Tongue (tissue), 2 donors: ENCODE measurements around the gene CCSER1. TPM values are rescaled to one million over a fixed set of nuclear protein-coding genes. Genes with fewer than 3 reads are reported as not detected.

ENCODE experiments used
- DNase-seq: peaks from one replicate; pipeline ENCODE4 v3.0.0-alpha.2; 2015
- total RNA-seq: library from RNA; depleted of rRNA; stranded (reverse); fragments of >200 nt; gene quantifications from one replicate; pipeline ENCODE4 v1.2.3, GENCODE V29; 2014

Gene CCSER1
- total RNA-seq, 1 donor from 2014 or later, result 19.9 TPM

DNA sequence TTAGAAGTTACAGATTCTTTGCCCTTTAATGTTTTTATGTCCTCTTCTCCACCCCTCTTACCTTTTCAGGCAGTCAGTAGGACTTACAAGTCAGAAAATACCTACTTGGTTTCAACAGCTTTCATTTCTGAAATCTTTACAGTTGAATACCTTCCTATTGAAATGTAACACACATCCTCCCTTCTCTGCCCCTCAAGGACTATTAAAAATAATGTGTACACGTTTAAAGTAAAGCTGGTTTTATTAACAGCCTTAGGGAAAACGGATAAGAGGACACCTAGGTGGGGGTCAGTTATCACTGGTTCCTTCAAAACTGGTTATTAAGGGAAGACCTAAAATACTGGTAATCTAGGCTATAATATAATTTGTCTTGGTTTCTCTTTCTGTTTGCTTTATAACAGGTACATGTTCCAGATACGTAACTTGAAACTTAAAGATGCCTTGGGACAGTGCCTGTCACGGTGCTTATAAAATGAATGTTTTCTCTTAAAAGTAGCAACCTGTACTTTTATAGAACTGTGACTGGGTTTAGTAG lies 1.8 kb downstream of the CCSER1 start:
- no peak for DNase-seq

GRCh38 chr4:90130076-90130475 lies 2.9 kb downstream of the CCSER1 start:
- no peak for DNase-seq

GRCh38 chr4:90137555-90137954 lies 10.4 kb downstream of the CCSER1 start:
- DNase-seq, result no peak

GRCh38 chr4:90142081-90142480 lies 14.9 kb downstream of the CCSER1 start:
- peak; percentile 66 for DNase-seq

- no peak for DNase-seq
Measured at GRCh38 chr4:90145319-90145718, 18.1 kb downstream of the CCSER1 start.

GRCh38 chr4:90146306-90146705 lies 19.1 kb downstream of the CCSER1 start:
- no peak for DNase-seq

GRCh38 chr4:90148574-90149148 lies 21.5 kb downstream of the CCSER1 start:
- DNase-seq, result no peak

DNA sequence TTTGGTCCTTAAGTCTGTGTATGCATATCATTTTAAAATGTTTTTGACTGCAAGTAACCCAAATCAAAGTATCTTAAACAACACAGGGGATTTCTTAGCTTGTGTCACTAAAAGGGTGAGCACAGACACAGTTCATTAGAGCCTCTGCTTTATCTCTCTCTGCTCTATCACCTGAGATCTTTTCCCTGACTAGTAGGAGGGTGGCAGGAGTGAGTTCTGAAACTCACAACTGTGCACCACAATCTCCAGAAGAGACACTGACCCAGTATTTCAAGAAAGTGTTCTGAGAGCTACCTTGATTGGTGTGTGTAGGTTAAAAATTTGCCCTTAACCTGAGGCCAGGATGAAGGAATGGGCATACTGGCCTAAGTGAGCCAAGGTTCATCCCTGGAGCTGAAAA lies 24.8 kb downstream of the CCSER1 start:
- no peak for DNase-seq

DNA sequence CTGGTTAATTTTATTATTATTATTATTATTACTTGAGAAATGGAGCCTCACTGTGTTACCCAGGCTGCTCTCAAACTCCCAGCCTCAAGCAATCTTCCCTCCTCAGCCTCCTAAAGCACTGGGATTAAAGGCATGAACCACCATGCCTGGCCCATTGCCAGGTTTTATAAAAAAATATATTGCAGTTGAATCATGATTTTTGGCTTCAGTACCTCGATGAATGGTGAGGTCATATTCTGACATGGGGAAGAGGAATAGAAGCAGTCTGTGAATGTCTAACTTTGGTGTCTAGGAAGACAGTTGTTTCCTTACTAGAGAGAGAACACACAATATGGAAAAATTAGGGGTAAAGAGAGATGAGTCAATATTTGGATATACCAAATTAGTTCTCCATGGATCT lies 32.0 kb downstream of the CCSER1 start:
- DNase-seq, result no peak

DNA sequence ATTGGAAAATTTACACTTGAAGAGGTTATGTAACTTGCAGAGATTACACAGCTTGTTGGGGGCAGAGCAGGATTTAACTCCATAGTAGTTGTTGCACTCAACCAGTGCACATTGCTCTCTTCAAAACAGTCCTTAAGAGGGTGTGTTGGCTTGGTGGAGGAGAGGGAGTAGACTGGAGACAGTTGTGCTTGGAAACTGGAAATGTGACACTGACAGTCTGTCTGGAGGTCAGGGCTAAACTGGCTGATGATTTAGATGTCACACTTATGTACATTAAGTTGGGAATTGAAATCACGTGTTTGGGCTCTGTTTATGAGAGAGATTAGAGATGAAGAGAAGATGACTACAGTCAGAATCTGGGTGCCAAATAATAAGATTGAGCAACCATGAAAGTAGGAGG lies 32.9 kb downstream of the CCSER1 start:
- DNase-seq, result no peak

DNA sequence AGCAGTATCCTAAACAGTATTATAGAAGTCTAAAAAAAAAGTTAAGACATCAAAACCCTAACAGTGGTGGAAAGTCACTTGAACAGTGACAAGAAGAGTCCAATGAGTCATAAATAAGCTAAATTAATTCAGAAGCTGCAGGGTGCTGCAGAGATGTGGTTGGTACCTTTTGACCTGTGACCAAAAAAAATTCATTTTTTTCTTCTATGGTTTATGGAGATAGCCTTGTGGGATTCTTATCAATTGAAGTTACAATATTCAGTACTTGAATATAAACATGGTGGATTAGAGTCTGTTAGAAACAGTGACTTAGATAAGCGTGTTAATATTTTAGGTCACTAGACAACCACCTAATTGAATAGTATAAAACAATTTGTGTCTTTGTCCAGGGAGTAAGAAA lies 35.4 kb downstream of the CCSER1 start:
- no peak for DNase-seq

DNA sequence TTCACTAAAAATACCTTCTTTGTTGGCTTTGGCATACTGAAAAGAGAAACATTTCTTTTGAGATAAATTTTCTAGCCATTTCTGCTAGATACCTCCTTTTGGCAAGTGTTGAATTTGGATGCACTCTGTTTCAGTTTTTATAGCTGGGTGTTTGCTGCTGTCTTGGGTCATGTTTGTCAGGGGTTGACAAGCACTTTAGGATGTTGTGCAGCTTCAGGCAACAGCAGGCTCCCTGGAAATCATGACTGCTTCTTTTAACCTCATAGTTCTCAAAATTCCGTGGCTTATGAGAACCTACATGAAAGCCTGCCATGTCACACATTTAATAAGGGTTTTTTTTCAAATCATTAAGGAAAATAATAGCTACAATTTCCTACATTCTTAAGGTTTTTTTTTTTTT lies 36.7 kb downstream of the CCSER1 start:
- DNase-seq, result no peak

GRCh38 chr4:90165883-90166282 lies 38.7 kb downstream of the CCSER1 start:
- no peak for DNase-seq

- peak; percentile 8 for DNase-seq
Measured at GRCh38 chr4:90171491-90171890, 44.3 kb downstream of the CCSER1 start.

GRCh38 chr4:90174621-90175023 lies 47.4 kb downstream of the CCSER1 start:
- no peak for DNase-seq

GRCh38 chr4:90181644-90182043 lies 54.5 kb downstream of the CCSER1 start:
- no peak for DNase-seq

DNA sequence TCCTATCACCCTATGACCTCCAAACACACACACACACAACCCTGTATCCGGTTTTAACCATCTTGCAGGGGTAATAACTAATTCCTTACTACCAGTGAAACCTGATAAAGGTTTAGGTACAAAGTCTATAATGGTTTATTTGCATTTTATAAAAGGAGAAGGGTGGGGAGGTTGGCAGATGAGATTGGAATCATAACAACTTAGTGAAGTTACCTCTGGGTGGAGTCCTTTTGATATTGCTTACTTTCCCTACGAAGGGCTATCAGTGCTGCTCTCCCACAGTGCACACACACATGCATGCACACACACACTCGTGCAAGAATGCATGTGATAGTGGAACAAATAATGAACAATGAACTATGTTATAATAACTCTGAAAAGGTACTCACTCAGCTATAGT lies 56.1 kb downstream of the CCSER1 start:
- no peak for DNase-seq

DNA sequence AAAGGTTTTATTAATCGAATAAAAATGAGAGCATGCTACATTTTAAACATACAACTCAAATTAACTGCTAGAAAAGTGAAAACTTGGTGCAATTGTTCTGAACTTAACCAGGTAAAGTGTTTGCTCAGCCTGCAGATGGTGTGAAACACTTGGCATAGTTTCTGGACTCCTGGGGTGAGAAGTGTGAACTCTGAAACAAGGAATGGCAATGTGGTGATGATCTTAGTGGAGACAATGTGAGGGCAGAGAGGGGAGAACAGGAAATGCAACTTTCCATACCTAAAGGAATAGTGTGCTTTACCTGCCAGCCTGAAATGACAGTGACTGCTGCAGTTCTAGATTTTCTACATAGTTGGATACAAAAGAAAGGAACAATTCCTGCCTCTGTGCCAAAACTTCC lies 57.4 kb downstream of the CCSER1 start:
- peak; percentile 1 for DNase-seq

DNA sequence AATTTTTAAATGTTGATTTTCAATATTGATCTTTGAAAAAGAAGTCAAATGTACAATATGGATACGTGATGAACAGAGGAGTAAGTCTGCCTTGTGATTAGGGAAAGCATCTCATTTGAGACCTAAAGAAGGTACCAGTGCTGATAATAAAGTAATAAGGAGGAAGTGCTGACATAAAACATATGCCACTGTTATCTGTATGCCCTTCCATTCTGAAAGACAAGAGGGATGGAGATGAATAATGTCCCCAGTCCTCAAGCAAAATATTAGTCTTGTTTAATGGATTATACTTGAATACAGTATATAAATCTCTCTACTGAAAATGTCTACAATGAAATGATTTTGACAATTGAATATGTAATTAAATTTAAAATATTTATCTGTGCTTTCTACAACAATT lies 58.2 kb downstream of the CCSER1 start:
- DNase-seq, result no peak

DNA sequence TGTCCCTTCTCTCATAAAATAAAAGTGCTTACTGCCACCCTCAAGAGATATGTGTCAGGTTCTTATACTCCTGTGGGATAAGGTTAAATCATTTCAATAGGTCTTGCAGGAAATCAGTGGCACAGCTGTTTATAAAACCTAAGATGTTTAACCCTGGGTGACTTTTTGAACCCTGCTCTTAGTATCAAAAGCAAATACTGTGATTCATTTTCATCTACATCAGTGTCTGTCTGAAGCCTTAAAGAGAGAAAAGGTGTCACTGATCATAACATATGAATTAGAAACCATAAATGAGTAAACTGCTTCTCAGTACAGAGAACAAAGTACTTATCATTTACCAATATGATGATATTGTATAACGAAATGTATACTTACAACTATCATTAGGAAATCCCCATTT lies 59.0 kb downstream of the CCSER1 start:
- DNase-seq, result no peak

GRCh38 chr4:90187148-90187884 lies 60.1 kb downstream of the CCSER1 start:
- no peak for DNase-seq

DNA sequence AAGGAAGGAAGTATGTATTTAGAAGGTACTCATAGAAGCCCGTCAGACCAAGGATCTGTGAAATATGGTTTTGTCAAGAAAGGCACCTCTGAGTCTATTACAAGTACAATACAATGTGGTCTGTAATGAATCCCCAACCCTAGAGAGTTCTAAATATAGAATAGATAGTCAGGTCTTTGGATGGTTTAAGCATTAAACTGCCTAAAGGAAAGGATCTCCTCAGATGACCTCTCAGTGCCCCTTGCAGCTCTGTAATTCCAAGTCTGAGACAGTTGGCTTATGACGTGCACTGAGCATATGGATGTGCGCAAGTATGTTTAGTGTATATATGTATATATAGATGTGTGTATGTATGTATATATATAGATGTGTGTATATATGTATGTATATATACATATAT lies 62.0 kb downstream of the CCSER1 start:
- DNase-seq, result no peak

DNA sequence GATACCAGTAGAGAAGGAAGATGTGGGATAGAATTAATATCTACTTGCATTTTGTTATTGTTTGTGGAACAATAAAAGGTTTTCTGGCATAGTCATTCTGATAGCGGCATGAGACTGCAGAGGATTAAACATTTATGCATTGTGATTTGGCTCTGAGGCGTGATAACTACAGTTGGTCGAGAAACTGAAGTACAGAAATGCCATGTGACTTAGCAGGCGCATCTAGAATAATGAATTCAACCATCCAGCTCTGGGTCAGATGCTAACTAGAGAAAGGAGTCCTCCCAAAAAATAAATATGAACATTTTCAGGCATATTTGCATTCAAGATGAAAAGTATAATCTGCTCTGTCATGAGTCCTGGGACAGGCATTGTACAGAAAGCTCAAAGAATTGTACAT lies 62.8 kb downstream of the CCSER1 start:
- no peak for DNase-seq

DNA sequence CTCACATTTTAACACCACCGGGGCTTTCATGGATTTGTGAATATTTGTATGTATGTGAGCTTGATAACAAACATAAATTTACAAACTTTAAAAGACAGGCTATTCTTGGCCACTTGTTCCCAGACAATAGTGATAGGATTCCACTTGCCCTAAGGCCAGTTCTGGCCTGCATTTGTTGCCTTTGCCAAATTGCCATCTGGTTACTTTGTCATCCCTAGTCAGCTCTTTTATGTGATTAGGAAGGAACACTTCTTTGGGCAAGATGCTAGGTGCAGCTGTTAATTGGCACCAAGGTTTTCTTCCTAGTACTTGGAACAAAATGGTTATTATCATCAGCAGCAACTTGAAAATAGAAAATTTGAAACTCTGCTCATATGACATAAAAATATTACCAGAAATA lies 63.3 kb downstream of the CCSER1 start:
- no peak for DNase-seq
